NCI-H146 treated with DMSO at 0.1 percent for 48 hours (cell line): ENCODE measurements around the gene ACTL8.

Experiments
- DNase-seq: peaks from one replicate; lab custom pipeline; 2025; ENCODE audit not compliant: unreplicated experiment; lab: John Stamatoyannopoulos, UW

The ACTL8 gene, protein sequence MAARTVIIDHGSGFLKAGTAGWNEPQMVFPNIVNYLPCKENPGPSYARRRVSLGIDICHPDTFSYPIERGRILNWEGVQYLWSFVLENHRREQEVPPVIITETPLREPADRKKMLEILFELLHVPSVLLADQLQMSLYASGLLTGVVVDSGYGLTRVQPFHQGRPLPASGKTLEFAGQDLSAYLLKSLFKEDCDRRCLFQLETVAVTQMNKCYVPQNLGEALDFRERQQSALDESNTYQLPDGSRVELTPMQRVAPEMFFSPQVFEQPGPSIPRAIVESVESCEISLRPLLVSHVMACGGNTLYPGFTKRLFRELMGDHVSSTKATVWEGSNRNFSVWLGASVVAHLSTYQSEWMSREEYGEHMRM

DNA sequence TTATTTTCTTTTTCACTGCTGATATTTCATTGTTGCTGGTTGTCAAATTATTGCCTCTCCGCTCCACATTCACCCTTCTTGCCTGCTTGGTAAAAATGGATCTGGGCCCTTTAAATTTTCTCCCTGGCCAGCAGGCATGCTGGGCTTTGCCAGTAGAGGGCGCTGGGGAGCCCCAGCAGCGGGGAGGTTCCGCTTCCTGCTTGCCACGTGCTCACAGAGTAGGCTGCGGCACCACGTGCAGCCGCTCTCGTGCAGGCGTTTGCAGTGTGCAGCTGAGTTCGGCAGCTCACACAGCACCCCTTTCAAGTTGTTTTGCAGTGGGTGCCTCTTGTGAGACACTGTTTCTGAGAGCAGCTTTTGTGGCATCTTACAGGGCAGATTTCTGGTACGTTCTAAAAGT is at the start of gene ACTL8:
Gene ACTL8, plus strand, starts transcription at position 214 of the 400 bp plus-strand sequence. CDS start 67,676 bp downstream, outside the sequence.
- no peak for DNase-seq

DNA sequence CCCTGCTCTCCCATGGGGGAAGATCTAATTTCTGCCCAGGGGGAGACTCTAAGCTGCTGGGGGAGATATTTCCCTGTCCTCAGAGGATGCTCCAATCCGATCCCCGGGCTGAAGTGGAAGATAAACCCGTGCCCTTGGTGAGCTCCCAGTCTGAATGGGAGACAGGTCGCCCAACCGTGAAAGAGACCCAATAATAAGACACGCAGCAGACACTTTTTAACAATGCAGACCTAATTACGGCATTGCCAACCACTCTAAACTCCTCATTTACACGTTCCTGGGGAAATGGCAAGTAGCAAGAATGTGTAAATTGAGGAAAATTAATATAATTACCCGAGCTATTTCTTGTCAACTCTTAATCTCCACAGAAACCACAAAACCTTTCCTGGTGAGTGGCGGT is 48.7 kb upstream of the ACTL8 start:
- no peak for DNase-seq

DNA sequence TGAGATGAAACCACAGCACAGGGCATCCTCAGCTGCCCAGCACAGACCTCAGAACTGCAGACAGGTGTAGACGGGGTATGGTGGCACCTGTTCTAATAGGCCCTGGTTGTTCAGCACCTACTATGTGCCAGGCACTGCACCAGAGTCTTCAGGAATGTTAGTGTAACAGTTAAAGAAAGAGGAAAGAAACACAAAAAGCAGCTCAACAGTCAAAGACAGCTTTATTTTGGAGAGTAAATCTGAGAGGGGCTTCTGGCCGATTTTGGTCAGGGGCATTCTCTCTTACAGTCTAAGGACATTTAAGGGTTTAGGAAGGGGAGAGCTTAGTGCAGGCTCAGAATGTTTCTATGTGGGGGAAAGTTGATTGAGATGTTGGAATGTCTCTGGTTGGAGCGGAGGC is 45.2 kb upstream of the ACTL8 start:
- DNase-seq, result no peak

DNA sequence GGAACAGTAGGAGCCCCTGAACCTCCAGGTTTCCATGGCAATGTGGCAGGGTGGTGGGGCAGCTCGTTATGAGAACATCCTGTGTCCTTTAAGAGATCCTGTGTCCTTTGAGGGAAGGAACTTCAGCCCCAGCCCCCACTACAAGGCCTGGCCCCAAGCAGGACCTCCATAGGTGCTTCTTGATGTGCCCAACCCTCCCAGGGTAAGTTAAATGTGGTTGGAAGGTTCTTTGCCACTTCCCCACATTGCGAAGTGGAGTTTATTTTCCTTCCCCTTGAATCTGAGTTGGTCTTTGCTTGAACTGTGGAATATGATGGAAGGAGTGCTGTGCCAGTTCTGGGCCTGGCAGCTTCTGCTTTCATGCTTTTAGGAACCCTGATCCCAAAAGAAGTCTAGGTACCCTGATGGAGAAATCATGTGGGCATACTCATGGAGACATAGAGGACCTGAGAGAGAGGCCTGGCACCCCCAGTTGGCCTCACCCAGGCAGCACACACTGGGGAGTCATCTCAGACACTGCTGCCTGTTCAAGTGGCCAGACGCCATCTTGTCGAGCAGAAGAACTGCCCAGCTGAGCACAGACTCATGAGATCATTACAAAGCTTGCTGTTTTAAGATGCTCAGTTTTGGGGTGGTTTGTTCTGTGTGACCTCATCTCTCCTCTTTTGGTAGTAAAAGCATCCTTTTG is 44.1 kb upstream of the ACTL8 start:
- no peak for DNase-seq

DNA sequence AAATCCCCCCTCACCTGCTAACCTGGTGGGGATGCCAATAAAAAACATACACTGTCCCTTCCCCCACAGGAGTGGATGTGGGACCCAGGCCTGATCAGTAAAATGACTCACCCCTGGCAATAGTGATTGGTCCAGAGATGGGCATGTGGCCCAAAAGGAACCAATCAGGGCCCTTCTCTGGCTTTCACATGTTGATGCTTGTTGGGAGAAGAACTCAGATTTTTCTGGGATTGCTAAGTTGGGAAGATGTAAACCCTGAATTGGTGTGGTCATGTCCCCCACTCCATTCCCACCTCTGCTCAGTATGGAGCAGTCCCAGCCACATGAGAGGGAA is 43.6 kb upstream of the ACTL8 start:
- no peak for DNase-seq

DNA sequence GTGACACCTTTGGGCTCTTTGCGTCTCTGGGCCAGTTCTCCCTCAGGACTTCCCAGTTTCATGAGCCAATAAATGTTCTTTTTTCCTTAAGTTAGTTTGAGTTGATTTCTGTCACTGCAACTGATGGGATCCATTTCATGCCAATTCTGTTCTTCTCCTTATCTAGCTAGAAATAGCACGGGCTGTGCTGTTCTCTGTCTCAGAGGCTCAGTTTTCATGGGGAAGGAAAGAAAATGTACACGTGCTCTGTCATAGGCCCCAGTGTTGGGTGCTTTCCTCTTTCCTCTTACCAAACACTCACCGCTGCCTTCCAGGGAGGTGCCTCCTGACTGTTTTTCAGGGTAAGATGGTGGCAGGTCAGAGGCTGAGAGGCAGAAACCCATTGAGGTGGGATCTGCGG is 43.2 kb upstream of the ACTL8 start:
- DNase-seq, result no peak

DNA sequence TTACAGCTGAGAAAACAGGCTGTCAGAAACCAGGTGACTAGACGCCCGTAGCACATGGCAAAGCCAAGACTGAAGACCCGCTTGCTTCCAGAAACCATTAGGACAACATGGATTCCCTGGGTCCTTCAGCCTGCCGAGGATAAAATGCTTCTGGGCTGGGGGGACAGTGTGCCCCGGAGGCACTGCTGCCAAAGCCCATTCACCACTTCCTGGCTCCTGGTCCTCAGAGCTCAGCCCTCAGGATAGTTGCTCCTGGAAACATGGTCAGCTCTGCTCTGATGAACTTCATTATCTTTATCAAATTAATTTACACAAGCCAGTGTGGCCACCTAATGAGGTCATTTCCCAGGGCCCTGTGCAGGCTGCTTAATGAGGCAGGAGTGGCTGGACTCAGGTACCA is 41.1 kb upstream of the ACTL8 start:
- no peak for DNase-seq

DNA sequence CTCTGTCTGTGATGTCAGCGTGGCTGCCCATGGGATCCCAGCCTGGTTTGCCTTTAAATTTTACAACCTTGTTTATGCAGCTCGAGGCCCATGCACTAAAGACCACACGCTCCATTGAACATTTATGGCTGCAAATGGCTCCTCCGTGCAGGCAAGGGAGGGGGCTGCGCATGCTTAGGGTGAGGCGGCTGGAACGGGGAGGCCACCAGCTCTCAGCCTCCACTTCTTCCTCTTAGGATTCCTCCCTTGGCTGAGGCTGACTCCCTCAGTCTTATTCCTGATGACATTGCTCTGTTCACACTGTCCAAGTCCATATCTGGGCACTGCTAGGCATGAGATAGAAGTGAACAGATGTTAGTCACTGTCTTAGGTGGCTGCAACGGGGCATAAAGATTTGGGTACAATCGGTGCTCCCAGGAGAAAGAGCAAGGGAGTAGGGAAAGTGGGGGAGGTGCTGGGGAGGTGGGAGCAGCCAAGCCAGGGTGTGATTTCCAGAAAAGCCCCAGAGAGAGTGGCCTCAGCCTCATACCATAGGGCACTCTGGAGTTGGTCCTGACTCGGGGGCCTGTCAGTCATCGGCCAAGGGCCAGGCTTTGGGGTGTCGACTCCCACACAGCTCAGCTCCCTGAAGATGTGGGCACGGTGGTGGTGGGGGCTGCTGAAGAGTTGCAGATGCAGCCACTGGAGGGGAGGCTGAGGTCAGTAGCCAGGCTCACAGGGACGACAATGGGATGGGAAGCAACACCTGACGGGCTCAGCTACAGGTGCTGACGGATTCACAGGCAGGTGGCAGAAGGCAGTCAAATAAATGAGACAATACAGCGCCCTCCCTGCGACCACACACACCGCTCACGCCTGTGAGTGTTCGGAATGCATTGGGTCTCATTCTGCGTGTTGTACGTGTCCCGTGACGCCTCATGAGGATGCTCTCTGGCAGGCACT is 37.3 kb upstream of the ACTL8 start:
- peak; percentile 20 for DNase-seq

DNA sequence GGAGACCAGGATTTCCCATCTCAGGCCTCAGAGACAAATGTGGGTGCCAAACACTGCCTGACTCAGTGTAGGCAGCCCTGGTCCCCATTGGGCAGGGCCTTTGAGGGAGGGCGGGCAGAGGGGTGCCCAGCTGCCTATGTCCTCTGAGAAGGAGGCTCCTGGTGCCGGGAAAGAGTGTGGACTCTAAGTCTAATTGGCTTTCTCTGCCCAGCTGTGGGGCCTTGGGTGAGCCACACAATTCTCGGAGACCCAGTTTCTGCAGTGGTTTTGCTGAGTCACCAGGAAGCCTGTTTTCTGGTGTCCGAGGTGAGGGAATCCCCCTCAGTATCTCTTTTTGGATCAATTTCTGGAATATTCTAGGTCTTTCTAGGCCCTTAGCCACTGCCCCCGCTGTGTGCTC is 35.3 kb upstream of the ACTL8 start:
- DNase-seq, result no peak

DNA sequence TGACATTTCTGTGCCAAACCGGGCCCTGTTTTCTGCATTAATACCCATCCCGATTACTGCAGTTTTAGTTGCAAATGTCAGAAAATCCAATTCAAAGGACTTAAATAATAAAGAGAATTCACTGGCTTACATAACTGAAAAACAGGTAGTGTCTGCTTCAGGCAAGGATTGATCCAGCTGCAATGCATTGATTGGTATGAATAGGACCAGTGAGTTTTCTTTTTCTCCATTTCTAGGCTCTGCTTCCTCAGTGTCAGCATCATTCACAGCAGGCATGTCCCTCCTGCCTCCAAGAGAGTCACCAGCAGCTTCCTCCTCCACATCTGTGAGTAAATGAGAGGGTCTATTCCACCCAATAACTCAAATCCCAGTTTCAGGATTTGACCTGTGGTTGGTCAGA is 33.7 kb upstream of the ACTL8 start:
- no peak for DNase-seq

DNA sequence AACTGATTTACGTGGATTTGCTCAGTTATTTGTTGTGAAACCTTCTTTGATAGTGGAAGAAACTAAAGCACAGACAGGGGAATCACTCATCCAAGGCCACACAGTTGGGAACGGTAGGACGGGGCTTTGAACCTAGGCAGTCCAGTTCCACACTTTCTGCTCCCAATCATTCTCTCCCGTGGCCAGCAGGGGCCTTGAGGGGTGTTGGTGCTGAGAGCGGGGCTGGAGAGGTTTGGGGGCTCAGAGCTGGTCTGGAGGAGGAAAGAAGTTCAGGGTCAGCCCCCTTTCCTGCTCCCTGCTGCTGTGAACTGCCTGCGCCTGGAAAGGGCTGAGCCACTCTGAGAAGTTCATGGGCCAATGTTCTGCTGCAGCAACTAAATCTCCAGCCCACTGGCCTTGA is 31.4 kb upstream of the ACTL8 start:
- DNase-seq, result no peak

DNA sequence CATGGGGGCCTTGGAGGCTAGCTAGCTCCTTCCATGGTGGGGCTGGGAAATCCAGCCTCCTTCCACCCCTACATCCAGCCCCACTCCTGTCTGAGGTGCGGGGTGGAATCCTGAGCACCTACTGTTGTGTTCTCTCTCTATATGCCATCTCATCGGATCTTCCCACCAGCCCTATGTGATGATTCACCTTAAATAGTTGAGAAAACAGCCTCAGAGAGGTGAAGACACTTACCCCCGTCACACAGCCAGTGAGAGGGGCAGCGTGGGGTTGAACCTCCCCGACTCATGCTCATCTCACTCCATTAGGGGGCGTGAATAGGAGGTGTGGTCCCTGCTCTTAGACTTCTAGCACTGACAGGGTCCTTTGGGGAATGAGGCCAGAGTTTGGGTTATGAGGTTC is 31.0 kb upstream of the ACTL8 start:
- DNase-seq, result no peak

DNA sequence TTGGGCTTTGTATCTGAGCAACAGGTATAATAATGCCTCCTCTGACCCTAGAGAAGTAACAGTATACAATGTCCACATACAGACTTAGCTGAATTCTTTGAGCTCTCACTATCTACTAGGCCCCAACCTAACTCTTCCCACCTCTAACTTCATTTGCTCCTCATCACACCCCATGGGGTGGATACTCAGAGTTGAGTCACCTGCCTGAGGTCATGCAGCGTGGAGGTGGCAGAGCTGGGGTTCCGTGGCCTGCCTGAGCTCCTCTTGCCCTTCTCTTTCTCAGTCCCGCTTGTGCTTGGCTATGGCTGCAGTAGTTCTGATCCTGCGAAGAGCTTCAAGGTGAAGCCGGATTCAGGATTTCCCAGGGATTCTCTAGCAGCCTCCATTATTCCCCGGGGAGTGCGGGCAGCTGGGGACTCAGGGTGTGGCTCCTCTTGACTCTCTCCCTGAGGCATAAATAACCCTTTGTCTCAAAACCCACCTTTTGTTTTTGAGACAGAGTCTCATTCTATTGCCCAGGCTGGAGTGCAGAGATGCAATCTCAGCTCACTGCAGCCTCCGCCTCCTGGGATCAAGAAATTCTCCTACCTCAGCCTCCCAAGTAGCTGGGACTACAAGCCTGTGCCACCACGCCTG is 29.9 kb upstream of the ACTL8 start:
- no peak for DNase-seq

DNA sequence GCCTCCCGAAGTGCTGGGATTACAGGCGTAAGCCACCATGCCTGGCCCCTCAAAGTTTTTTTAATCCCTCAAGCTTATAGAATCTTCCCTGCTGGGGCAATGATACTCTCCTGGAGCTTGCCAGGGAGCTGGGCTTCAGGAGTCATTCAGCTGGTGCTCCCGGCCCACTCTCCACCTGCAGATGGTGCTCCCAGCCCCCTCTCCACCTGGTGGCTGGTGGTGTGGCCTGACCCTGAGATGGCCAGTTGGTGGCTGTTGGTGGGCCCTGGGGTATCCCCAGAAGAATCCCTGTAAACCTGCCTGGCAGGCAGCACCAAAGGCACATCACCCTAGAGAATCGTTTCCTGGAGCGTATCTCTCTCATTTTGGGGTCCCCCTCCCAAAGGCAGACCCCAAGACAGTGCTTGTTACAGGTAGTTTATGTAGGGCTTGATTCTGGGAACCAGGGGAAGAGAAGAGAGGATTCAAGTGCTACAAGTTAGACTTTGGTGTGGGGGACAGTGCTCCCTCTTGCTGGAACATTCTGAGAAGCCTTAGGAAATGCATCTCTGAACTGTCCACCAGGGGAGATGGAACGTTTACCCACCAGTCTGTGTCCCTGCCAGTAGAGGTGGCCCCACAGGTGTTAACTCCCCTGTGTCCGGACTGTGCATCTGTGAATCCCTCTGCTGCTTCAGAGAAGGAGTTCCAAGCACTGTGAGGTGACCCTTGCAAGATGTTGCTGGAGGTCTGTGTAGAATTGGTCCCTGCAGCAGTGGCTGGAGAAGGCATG is 29.1 kb upstream of the ACTL8 start:
- DNase-seq, result no peak

DNA sequence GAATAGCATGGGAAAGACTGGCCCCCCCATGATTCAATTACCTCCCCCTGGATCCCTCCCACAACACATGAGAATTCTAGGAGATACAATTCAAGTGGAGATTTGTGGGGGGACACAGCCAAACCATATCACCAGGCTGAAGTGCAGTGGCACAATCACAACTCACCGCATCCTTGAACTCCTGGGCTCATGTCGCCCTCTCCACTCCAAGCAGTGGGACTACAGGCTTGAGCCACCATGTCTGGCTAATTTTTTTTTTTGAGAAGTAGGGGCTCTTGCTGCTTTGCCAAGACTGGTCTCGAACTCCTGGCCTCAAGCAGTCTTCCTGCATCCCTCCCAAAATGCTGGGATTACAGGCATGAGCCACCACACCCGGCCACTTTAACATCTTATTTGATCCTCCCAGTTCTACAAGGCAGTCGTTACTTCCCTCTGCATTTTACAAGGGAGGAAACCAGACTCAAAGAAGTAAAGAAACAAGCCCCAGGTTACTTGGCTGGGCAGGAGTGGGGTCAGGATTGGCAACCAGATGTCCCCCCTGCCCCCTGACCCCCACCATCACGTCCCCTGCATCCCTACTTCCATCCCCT is 26.9 kb upstream of the ACTL8 start:
- DNase-seq, result no peak

DNA sequence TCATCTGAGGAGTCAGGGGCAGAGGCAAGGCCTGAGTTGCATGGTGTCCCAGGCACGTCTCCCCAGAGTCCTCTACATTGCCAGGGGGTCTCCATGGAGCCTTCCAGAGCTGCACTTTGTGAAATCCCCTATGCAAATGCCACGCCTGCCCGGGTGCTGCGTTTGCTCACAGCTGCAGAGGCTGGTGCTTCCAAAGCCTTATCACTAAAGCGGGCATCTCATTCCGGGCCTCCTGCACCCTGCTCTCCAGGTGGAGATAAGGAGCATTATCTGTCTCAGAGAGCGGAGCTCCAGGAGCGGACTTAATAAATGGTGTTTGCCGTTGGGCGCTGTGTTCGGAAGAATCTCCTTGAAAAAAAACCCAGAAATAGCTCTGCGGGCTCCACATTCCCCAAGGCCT is 25.9 kb upstream of the ACTL8 start:
- DNase-seq, result no peak

DNA sequence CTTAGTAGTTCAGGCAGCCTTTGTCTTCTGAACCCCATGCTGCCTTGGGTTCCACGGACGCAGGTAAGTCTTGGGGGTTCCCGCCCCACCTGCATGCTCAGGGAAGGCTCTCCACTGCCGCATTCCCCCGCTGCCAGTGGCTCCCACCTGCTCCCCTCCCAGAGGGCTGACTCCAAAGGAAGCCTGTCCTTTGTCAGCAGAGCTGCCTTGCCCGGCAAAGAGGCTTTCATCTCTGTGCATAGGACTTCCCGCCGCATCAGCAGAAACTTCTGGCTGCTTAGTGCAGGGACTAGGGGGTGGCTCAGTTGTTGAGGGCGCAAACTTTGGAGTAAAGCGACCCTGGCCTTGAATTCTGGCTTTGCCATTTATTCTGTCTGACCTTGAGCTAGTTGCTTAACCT is 25.2 kb upstream of the ACTL8 start:
- no peak for DNase-seq

DNA sequence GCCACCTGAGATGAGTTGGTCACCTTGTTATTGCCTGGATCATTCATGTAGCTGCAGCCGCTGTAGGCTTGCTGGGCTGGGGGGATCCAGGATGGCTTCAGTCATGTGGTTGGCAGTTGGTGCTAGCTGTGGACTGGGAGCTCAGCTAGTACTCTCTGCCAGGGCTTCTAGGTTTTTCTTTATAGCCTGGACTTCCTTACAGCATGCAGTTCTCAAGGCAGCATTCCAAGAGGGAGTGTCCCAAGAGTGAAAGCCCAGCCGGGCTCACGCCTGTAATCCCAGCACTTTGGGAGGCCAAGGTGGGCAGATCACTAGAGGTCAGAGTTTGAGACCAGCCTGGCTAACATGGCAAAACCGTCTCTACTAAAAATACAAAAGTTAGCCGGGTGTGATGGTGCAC is 23.7 kb upstream of the ACTL8 start:
- no peak for DNase-seq

DNA sequence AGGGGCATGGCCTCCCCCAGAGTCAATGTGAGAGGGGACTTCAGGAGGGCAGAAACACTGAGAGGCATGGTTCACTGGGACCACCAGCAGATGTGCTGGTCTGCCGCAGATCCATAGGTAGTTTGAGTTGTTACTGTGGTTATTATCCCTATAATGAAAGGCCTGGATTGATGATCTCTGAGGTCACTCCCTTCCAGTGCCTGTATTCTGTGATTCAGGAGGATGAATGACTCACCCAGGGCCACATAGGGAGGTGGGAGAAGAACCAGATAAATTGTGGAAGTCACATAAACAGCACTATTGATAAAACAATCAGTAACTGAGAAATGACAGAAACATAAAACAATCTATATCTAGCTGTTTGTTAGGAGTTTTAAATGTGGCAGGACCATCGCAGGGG is 22.7 kb upstream of the ACTL8 start:
- no peak for DNase-seq

DNA sequence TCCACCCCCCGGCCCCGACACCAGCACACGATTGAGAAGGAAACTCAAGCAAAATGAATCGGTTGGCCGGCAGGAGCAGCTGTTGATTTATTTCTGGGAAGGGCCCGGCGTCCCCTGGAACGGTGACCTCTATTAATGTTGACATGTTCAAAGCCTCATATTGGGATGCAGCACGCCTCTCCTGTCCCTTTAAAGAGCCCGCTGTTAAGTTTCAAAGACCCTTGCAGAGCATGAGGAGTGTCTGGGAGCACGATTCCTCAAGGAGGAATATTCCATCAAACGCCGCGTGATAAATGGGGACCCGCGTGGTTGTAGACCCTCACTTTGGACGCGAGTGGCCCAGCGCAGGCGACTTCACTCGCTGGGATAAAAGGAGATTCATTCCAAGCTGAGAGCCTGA is 21.5 kb upstream of the ACTL8 start:
- DNase-seq, result no peak
